OCI-LY3 (cell line): Measurements from ENCODE around the gene CACNA1I.
"Not testable (repeated sequence)": the region's sequence is repeated elsewhere in the genome, so short reads cannot be mapped to it uniquely, and the experiment has no call there.

Source experiments
- EZH2phosphoT487 ChIP-seq: fragments of 200-600 bp; shearing (Covaris generic); IDR thresholded peaks from 2 replicates; pipeline ENCODE4 v1.6.1; 2018; ENCODE audit warnings: antibody characterized with exemption, mixed run types, low read depth
- TF ChIP-seq, protein P1 (sequence below): fragments of 200-600, 300-600 bp; sonication (generic); IDR thresholded peaks from 2 replicates; pipeline ENCODE4 v1.5.1; 2014; ENCODE audit warnings: antibody characterized with exemption, low read length, low read depth

DNA sequence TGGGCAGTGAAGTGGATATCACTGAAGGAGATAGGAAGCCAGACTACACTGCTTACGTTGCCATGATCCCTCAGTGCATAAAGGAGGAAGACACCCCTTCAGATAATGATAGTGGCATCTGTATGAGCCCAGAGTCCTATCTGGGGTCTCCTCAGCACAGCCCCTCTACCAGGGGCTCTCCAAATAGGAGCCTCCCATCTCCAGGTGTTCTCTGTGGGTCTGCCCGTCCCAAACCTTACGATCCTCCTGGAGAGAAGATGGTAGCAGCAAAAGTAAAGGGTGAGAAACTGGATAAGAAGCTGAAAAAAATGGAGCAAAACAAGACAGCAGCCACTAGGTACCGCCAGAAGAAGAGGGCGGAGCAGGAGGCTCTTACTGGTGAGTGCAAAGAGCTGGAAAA, 48.5 kb upstream of the CACNA1I start:
- TF ChIP-seq, protein P1, sequence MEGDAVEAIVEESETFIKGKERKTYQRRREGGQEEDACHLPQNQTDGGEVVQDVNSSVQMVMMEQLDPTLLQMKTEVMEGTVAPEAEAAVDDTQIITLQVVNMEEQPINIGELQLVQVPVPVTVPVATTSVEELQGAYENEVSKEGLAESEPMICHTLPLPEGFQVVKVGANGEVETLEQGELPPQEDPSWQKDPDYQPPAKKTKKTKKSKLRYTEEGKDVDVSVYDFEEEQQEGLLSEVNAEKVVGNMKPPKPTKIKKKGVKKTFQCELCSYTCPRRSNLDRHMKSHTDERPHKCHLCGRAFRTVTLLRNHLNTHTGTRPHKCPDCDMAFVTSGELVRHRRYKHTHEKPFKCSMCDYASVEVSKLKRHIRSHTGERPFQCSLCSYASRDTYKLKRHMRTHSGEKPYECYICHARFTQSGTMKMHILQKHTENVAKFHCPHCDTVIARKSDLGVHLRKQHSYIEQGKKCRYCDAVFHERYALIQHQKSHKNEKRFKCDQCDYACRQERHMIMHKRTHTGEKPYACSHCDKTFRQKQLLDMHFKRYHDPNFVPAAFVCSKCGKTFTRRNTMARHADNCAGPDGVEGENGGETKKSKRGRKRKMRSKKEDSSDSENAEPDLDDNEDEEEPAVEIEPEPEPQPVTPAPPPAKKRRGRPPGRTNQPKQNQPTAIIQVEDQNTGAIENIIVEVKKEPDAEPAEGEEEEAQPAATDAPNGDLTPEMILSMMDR, result not testable (repeated sequence)
- TF ChIP-seq EZH2phosphoT487, result not testable (repeated sequence)
